Measurements from ENCODE around the gene RAMACL.

RAMACL gene

DNA sequence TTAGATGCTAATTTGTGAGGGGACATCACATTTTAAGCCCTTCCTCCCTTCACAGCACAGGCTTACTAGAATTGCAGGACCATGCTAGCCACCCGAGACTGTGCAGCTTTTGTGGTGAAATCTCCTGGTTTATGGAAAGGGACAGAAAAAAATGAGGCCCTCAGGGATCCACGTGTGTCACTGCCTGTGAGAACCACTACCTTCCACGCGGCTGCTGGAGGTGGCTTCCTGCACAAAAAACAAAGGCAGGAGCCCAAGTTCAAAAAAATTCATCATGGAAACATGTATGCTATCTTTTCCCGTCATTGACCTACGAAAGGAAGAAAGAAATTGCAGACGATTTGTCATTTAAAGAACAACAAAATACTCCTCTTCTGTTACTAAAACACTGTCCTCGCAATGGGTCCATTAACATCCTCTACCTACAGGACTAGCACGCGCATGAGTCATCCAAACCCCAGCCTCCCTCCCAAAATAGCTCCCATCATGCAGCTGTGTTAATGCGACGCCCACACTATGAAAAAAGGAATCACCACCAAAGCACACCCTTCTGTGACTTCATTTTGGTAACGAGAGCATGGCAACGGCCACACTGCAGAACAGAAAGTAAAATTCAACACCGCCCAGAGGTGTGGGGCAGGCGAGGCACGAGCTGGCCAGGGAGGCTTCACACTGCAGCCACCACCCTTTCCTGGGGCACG lies 45.7 kb downstream of the RAMACL start:
- no peak for TF ChIP-seq CEBPB (IDR thresholded peaks at IDR 0.05)
- TF ChIP-seq FOXM1 (IDR thresholded peaks at IDR 0.05; ENCODE audit: borderline replicate concordance, low read depth), result no peak
- no peak for TF ChIP-seq EGR1 (IDR thresholded peaks at IDR 0.05)
- TF ChIP-seq, protein P1, sequence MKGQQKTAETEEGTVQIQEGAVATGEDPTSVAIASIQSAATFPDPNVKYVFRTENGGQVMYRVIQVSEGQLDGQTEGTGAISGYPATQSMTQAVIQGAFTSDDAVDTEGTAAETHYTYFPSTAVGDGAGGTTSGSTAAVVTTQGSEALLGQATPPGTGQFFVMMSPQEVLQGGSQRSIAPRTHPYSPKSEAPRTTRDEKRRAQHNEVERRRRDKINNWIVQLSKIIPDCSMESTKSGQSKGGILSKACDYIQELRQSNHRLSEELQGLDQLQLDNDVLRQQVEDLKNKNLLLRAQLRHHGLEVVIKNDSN (IDR thresholded peaks at IDR 0.05), result no peak
- no peak for TF ChIP-seq ZBTB7A (IDR thresholded peaks at IDR 0.05; ENCODE audit: low read depth)
- no peak for TF ChIP-seq CREB1 (IDR thresholded peaks at IDR 0.05; ENCODE audit: low read depth)
- TF ChIP-seq YY1 (IDR thresholded peaks at IDR 0.05; ENCODE audit: low read depth), result no peak
- TF ChIP-seq TAF1 (IDR thresholded peaks at IDR 0.05; ENCODE audit: low read depth), result no peak
- TF ChIP-seq TEAD4 (IDR thresholded peaks at IDR 0.05), result no peak
- TF ChIP-seq RAD21 (IDR thresholded peaks at IDR 0.05; ENCODE audit: low read depth), result no peak
- TF ChIP-seq, protein P2, sequence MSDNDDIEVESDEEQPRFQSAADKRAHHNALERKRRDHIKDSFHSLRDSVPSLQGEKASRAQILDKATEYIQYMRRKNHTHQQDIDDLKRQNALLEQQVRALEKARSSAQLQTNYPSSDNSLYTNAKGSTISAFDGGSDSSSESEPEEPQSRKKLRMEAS (IDR thresholded peaks at IDR 0.05), result no peak
- TF ChIP-seq, protein P3, sequence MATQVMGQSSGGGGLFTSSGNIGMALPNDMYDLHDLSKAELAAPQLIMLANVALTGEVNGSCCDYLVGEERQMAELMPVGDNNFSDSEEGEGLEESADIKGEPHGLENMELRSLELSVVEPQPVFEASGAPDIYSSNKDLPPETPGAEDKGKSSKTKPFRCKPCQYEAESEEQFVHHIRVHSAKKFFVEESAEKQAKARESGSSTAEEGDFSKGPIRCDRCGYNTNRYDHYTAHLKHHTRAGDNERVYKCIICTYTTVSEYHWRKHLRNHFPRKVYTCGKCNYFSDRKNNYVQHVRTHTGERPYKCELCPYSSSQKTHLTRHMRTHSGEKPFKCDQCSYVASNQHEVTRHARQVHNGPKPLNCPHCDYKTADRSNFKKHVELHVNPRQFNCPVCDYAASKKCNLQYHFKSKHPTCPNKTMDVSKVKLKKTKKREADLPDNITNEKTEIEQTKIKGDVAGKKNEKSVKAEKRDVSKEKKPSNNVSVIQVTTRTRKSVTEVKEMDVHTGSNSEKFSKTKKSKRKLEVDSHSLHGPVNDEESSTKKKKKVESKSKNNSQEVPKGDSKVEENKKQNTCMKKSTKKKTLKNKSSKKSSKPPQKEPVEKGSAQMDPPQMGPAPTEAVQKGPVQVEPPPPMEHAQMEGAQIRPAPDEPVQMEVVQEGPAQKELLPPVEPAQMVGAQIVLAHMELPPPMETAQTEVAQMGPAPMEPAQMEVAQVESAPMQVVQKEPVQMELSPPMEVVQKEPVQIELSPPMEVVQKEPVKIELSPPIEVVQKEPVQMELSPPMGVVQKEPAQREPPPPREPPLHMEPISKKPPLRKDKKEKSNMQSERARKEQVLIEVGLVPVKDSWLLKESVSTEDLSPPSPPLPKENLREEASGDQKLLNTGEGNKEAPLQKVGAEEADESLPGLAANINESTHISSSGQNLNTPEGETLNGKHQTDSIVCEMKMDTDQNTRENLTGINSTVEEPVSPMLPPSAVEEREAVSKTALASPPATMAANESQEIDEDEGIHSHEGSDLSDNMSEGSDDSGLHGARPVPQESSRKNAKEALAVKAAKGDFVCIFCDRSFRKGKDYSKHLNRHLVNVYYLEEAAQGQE (IDR thresholded peaks at IDR 0.05; ENCODE audit: low read depth), result no peak
- TF ChIP-seq NFIC (IDR thresholded peaks at IDR 0.05), result no peak
- no peak for TF ChIP-seq TCF12 (IDR thresholded peaks at IDR 0.05; ENCODE audit: low read depth)
- TF ChIP-seq EP300 (IDR thresholded peaks at IDR 0.05; ENCODE audit: borderline replicate concordance), result no peak

DNA sequence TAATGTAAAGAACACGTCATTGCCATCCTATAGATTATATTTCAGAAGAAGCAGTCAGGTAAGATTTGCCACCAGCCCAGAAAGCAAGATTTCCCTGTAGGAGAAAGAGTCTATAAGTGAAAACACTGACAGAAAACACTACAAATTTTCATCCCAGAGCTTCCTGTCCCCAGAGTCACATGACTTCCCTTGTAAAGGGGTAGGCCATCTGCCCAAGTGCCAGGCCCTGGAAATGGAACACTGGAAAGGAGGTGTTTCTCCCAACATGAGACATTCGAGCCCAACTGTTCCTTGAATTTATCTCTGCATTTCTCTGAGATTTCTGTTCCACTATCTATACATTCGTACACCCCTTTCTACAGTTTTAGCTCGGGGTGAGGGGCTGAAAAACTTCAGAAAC lies 46.9 kb downstream of the RAMACL start:
- TF ChIP-seq CREB1 (IDR thresholded peaks at IDR 0.05; ENCODE audit: low read depth), result no peak
- TF ChIP-seq, protein P1 (IDR thresholded peaks at IDR 0.05), result no peak
- TF ChIP-seq FOXM1 (IDR thresholded peaks at IDR 0.05; ENCODE audit: borderline replicate concordance, low read depth), result no peak
- TF ChIP-seq TCF12 (IDR thresholded peaks at IDR 0.05; ENCODE audit: low read depth), result no peak
- no peak for TF ChIP-seq YY1 (IDR thresholded peaks at IDR 0.05; ENCODE audit: low read depth)
- TF ChIP-seq NFIC (IDR thresholded peaks at IDR 0.05), result no peak
- no peak for TF ChIP-seq EGR1 (IDR thresholded peaks at IDR 0.05)
- no peak for TF ChIP-seq ZBTB7A (IDR thresholded peaks at IDR 0.05; ENCODE audit: low read depth)
- TF ChIP-seq RAD21 (IDR thresholded peaks at IDR 0.05; ENCODE audit: low read depth), result no peak
- no peak for TF ChIP-seq CEBPB (IDR thresholded peaks at IDR 0.05)
- TF ChIP-seq TAF1 (IDR thresholded peaks at IDR 0.05; ENCODE audit: low read depth), result no peak
- TF ChIP-seq TEAD4 (IDR thresholded peaks at IDR 0.05), result no peak
- TF ChIP-seq, protein P3 (IDR thresholded peaks at IDR 0.05; ENCODE audit: low read depth), result no peak
- no peak for TF ChIP-seq EP300 (IDR thresholded peaks at IDR 0.05; ENCODE audit: borderline replicate concordance)
- TF ChIP-seq, protein P2 (IDR thresholded peaks at IDR 0.05), result no peak

DNA sequence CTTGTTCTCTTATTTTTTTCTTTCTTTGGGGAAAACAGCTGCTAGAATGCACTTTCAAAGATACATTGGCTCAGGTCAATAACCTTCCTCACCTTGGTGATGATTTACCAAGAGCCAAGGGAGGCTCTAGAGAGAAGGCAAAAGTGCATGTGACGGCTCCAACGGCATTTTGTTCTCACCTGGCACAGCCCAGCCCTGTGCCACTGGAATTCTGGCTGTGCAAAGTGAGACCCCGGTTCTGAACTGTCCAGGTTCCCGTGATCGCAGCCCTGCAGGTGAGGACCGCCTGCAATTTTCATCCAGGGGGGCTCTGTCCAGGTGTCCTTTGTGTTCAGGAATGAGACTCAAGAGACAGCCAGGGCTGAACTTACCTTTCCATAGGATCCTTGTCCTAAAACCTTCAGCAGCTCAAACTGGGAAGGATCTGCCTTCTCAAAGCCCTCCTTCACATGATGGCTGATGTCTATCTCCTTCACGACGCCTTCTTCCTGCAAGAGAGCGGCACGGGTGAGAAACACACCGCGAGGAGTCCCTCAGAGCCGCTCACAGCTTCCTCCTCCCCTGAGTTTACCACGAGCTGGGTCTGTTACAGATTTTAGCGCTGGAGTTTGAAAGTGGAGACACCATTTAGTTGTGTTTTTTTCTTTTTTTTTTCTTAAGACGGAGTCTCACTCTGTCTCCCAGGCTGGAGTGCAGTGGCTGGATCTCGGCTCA lies 48.0 kb downstream of the RAMACL start:
- no peak for TF ChIP-seq TCF12 (IDR thresholded peaks at IDR 0.05; ENCODE audit: low read depth)
- no peak for TF ChIP-seq FOXM1 (IDR thresholded peaks at IDR 0.05; ENCODE audit: borderline replicate concordance, low read depth)
- no peak for TF ChIP-seq CEBPB (IDR thresholded peaks at IDR 0.05)
- TF ChIP-seq EGR1 (IDR thresholded peaks at IDR 0.05), result no peak
- TF ChIP-seq CREB1 (IDR thresholded peaks at IDR 0.05; ENCODE audit: low read depth), result no peak
- no peak for TF ChIP-seq TAF1 (IDR thresholded peaks at IDR 0.05; ENCODE audit: low read depth)
- no peak for TF ChIP-seq RAD21 (IDR thresholded peaks at IDR 0.05; ENCODE audit: low read depth)
- no peak for TF ChIP-seq NFIC (IDR thresholded peaks at IDR 0.05)
- TF ChIP-seq, protein P2 (IDR thresholded peaks at IDR 0.05), result no peak
- no peak for TF ChIP-seq YY1 (IDR thresholded peaks at IDR 0.05; ENCODE audit: low read depth)
- TF ChIP-seq, protein P3 (IDR thresholded peaks at IDR 0.05; ENCODE audit: low read depth), result no peak
- TF ChIP-seq TEAD4 (IDR thresholded peaks at IDR 0.05), result no peak
- TF ChIP-seq, protein P1 (IDR thresholded peaks at IDR 0.05), result no peak
- no peak for TF ChIP-seq EP300 (IDR thresholded peaks at IDR 0.05; ENCODE audit: borderline replicate concordance)
- TF ChIP-seq ZBTB7A (IDR thresholded peaks at IDR 0.05; ENCODE audit: low read depth), result no peak
